Stimulated activated CD4-positive, alpha-beta T cell treated with anti-CD3 and anti-CD28 coated beads, Interleukin-12 subunit alpha, Interleukin-12 subunit beta, amount 100 ng/mL, for 4 hours (primary cell): ENCODE results near the gene IGSF5.

Experiments
- DNase-seq: peaks from one replicate; pipeline ENCODE4 v3.0.0-alpha.2; 2020

The IGSF5 gene

GRCh38 chr21:39837861-39838359 lies 92.9 kb downstream of the IGSF5 start:
- DNase-seq, result no peak

GRCh38 chr21:39840373-39841097 lies 95.6 kb downstream of the IGSF5 start:
- no peak for DNase-seq

- no peak for DNase-seq
Observed at GRCh38 chr21:39842741-39843459, 97.9 kb downstream of the IGSF5 start.

- DNase-seq, result no peak
Observed at GRCh38 chr21:39843483-39843882, 98.5 kb downstream of the IGSF5 start.

GRCh38 chr21:39843916-39844315 lies 98.9 kb downstream of the IGSF5 start:
- no peak for DNase-seq

- DNase-seq, result no peak
Observed at GRCh38 chr21:39845571-39846130, 100.7 kb downstream of the IGSF5 start.

GRCh38 chr21:39847877-39848276 lies 102.9 kb downstream of the IGSF5 start:
- no peak for DNase-seq

- no peak for DNase-seq
Observed at GRCh38 chr21:39849014-39849655, 104.2 kb downstream of the IGSF5 start.

GRCh38 chr21:39850333-39850732 lies 105.3 kb downstream of the IGSF5 start:
- no peak for DNase-seq

GRCh38 chr21:39851002-39851618 lies 106.1 kb downstream of the IGSF5 start:
- DNase-seq, result no peak
